ENCODE results near the gene DCLK1.

DNA sequence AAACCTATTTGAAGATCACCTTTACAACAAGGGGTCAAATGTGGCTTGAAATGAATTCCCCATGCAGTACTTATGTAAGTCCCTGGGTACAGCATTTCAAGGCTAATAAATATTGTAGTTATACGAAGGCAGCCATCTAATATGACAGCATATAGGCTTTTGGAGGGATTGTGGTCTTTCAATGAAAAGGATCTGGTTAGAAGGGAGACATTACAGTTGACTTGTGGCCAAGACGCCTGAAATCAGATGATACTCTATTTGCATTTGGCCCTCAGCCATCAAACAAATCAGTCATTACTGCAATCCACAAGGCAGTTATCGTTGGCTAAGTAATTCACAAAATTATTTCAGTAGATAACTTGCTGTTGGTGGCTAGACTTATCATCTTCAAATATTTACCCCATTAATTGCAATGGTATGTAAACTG, 242.7 kb downstream of the DCLK1 start:
- TF ChIP-seq, protein P1, sequence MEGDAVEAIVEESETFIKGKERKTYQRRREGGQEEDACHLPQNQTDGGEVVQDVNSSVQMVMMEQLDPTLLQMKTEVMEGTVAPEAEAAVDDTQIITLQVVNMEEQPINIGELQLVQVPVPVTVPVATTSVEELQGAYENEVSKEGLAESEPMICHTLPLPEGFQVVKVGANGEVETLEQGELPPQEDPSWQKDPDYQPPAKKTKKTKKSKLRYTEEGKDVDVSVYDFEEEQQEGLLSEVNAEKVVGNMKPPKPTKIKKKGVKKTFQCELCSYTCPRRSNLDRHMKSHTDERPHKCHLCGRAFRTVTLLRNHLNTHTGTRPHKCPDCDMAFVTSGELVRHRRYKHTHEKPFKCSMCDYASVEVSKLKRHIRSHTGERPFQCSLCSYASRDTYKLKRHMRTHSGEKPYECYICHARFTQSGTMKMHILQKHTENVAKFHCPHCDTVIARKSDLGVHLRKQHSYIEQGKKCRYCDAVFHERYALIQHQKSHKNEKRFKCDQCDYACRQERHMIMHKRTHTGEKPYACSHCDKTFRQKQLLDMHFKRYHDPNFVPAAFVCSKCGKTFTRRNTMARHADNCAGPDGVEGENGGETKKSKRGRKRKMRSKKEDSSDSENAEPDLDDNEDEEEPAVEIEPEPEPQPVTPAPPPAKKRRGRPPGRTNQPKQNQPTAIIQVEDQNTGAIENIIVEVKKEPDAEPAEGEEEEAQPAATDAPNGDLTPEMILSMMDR (IDR thresholded peaks at IDR 0.05 in 2 of 3, conservative IDR thresholded peaks at IDR 0.05 in 1 of 3; ENCODE audit: borderline replicate concordance in 1 of 3, insufficient read depth in 1 of 3, low read depth in 2 of 3, low read length in 2 of 3) = no peak
- TF ChIP-seq ZNF274 (IDR thresholded peaks at IDR 0.05; ENCODE audit: low read depth, low read length) = no peak
- TF ChIP-seq EZH2phosphoT487 (IDR thresholded peaks at IDR 0.05; ENCODE audit: borderline replicate concordance) = no peak
- TF ChIP-seq, protein P2, sequence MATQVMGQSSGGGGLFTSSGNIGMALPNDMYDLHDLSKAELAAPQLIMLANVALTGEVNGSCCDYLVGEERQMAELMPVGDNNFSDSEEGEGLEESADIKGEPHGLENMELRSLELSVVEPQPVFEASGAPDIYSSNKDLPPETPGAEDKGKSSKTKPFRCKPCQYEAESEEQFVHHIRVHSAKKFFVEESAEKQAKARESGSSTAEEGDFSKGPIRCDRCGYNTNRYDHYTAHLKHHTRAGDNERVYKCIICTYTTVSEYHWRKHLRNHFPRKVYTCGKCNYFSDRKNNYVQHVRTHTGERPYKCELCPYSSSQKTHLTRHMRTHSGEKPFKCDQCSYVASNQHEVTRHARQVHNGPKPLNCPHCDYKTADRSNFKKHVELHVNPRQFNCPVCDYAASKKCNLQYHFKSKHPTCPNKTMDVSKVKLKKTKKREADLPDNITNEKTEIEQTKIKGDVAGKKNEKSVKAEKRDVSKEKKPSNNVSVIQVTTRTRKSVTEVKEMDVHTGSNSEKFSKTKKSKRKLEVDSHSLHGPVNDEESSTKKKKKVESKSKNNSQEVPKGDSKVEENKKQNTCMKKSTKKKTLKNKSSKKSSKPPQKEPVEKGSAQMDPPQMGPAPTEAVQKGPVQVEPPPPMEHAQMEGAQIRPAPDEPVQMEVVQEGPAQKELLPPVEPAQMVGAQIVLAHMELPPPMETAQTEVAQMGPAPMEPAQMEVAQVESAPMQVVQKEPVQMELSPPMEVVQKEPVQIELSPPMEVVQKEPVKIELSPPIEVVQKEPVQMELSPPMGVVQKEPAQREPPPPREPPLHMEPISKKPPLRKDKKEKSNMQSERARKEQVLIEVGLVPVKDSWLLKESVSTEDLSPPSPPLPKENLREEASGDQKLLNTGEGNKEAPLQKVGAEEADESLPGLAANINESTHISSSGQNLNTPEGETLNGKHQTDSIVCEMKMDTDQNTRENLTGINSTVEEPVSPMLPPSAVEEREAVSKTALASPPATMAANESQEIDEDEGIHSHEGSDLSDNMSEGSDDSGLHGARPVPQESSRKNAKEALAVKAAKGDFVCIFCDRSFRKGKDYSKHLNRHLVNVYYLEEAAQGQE (IDR thresholded peaks at IDR 0.05; ENCODE audit: low read depth) = no peak
- no peak for TF ChIP-seq EGR1 (IDR thresholded peaks at IDR 0.05; ENCODE audit: low read depth)
- TF ChIP-seq POLR2A (IDR thresholded peaks at IDR 0.05; ENCODE audit: borderline replicate concordance, extremely low read depth, insufficient read depth, insufficient read length) = no peak
- no peak for TF ChIP-seq EZH2 (IDR thresholded peaks at IDR 0.05)
- no peak for TF ChIP-seq CEBPB (IDR thresholded peaks at IDR 0.05; ENCODE audit: low read depth)
